Measurements from ENCODE around the gene FAM168A. TPM values are rescaled to one million over a fixed set of nuclear protein-coding genes. Genes with fewer than 3 reads are reported as not detected.
"Not testable (repeated sequence)": the region's sequence is repeated elsewhere in the genome, so short reads cannot be mapped to it uniquely, and the experiment has no call there.

Gene FAM168A
- total RNA-seq, 1 donor from 2014 or later = 50.8 TPM

GRCh38 chr11:73477518-73477917, 120.4 kb downstream of the FAM168A start:
- Mint-ChIP-seq H3K27me3 (no peaks in the 10 kb centered on the region), H3K36me3 (ENCODE audit: insufficient read depth) (peaks cover 9% of the 10 kb centered on the region), H3K4me3 (ENCODE audit: low read depth) (no peak overlapping the region), H3K4me1 (ENCODE audit: low read depth) (peaks cover 8% of the 10 kb centered on the region), H3K27ac (no peak overlapping the region), H3K9me3 (ENCODE audit: low read depth) (peaks cover 13% of the 10 kb centered on the region)
- DNase-seq (ENCODE audit: low spot score, unreplicated experiment) = no peak
- no peak for TF ChIP-seq CTCF (IDR thresholded peaks at IDR 0.05; ENCODE audit: unreplicated experiment)

GRCh38 chr11:73475549-73476095, 122.3 kb downstream of the FAM168A start:
- H3K36me3 Mint-ChIP-seq (ENCODE audit: insufficient read depth) = peaks cover 9% of the 10 kb centered on the region
- DNase-seq (ENCODE audit: low spot score, unreplicated experiment) = no peak
- H3K9me3 Mint-ChIP-seq (ENCODE audit: low read depth) = peaks cover 13% of the 10 kb centered on the region
- H3K27ac Mint-ChIP-seq = no peak overlapping the region
- H3K4me1 Mint-ChIP-seq (ENCODE audit: low read depth) = peaks cover 8% of the 10 kb centered on the region
- no peaks in the 10 kb centered on the region for H3K27me3 Mint-ChIP-seq
- no peak overlapping the region for H3K4me3 Mint-ChIP-seq (ENCODE audit: low read depth)
- TF ChIP-seq CTCF (IDR thresholded peaks at IDR 0.05; ENCODE audit: unreplicated experiment) = no peak

- Mint-ChIP-seq H3K36me3 (ENCODE audit: insufficient read depth) (peaks cover 11% of the 10 kb centered on the region), H3K9me3 (ENCODE audit: low read depth) (peaks cover 13% of the 10 kb centered on the region), H3K27me3 (no peaks in the 10 kb centered on the region), H3K4me3 (ENCODE audit: low read depth) (no peak overlapping the region), H3K4me1 (ENCODE audit: low read depth) (peaks cover 9% of the 10 kb centered on the region), H3K27ac (no peak overlapping the region)
- TF ChIP-seq CTCF (IDR thresholded peaks at IDR 0.05; ENCODE audit: unreplicated experiment) = no peak
- no peak for DNase-seq (ENCODE audit: low spot score, unreplicated experiment)
Measured at GRCh38 chr11:73473252-73473651, 124.7 kb downstream of the FAM168A start.

- H3K27me3 Mint-ChIP-seq; H3K4me3 Mint-ChIP-seq (ENCODE audit: low read depth); H3K27ac Mint-ChIP-seq; DNase-seq (ENCODE audit: low spot score, unreplicated experiment); H3K36me3 Mint-ChIP-seq (ENCODE audit: insufficient read depth); H3K4me1 Mint-ChIP-seq (ENCODE audit: low read depth); H3K9me3 Mint-ChIP-seq (ENCODE audit: low read depth): not testable (repeated sequence)
Measured at GRCh38 chr11:73470036-73470612, 127.8 kb downstream of the FAM168A start.

GRCh38 chr11:73469401-73469800, 128.5 kb downstream of the FAM168A start:
- Mint-ChIP-seq H3K4me1 (ENCODE audit: low read depth) (peaks cover 2% of the 10 kb centered on the region), H3K27me3 (no peaks in the 10 kb centered on the region), H3K36me3 (ENCODE audit: insufficient read depth) (peaks cover 4% of the 10 kb centered on the region), H3K27ac (no peak overlapping the region), H3K4me3 (ENCODE audit: low read depth) (no peak overlapping the region), H3K9me3 (ENCODE audit: low read depth) (no peaks in the 10 kb centered on the region)
- no peak for DNase-seq (ENCODE audit: low spot score, unreplicated experiment)
- no peak for TF ChIP-seq CTCF (IDR thresholded peaks at IDR 0.05; ENCODE audit: unreplicated experiment)

GRCh38 chr11:73468590-73469161, 129.2 kb downstream of the FAM168A start:
- no peaks in the 10 kb centered on the region for H3K9me3 Mint-ChIP-seq (ENCODE audit: low read depth)
- H3K4me1 Mint-ChIP-seq (ENCODE audit: low read depth) = peaks cover 4% of the 10 kb centered on the region
- no peaks in the 10 kb centered on the region for H3K27me3 Mint-ChIP-seq
- H3K36me3 Mint-ChIP-seq (ENCODE audit: insufficient read depth) = peaks cover 4% of the 10 kb centered on the region
- no peak overlapping the region for H3K4me3 Mint-ChIP-seq (ENCODE audit: low read depth)
- H3K27ac Mint-ChIP-seq = no peak overlapping the region
- DNase-seq (ENCODE audit: low spot score, unreplicated experiment) = no peak
- TF ChIP-seq CTCF (IDR thresholded peaks at IDR 0.05; ENCODE audit: unreplicated experiment) = no peak
